WTC11 (cell line): ENCODE results near the gene COX4I1. TPM values are rescaled to one million over a fixed set of nuclear protein-coding genes. Genes with fewer than 3 reads are reported as not detected.

Experiments
- ATAC-seq: fragments of 200-7000 bp; cut with Tn5 transposase; 2 replicates; pipeline ENCODE4 v1.10.0; 2021; ENCODE audit warnings: mild to moderate bottlenecking, moderate library complexity
- CTCF ChIA-PET: fragments of 300-600 bp; sonication (Branson Sonifier 250); formaldehyde crosslinking; loops from one replicate; lab custom pipeline; 2021; ENCODE audit warnings: antibody characterized with exemption; lab: Charles Lee
- POLR2A ChIA-PET: fragments of 350-600 bp; sonication (Branson Sonifier 250); formaldehyde crosslinking; loops from one replicate; lab custom pipeline; 2021; ENCODE audit warnings: antibody characterized with exemption; lab: Charles Lee
- DNase-seq: peaks from one replicate; pipeline ENCODE4 v3.0.0; 2021; ENCODE audit warnings: low spot score
- H3K27ac Mint-ChIP-seq: 2 replicates; pipeline ENCODE4 v1.8.0; 2021; ENCODE audit warnings: mixed read lengths
- H3K27me3 Mint-ChIP-seq: 2 replicates; pipeline ENCODE4 v1.8.0; 2021; ENCODE audit warnings: low read depth, mild to moderate bottlenecking, moderate library complexity, mixed read lengths
- H3K36me3 Mint-ChIP-seq: 2 replicates; pipeline ENCODE4 v1.8.0; 2021; ENCODE audit warnings: mixed read lengths
- H3K4me1 Mint-ChIP-seq: 2 replicates; pipeline ENCODE4 v1.8.0; 2022; ENCODE audit warnings: mixed read lengths
- H3K4me3 Mint-ChIP-seq: 2 replicates; pipeline ENCODE4 v1.8.0; 2021; ENCODE audit warnings: mild to moderate bottlenecking, moderate library complexity, mixed read lengths
- H3K9me3 Mint-ChIP-seq: 2 replicates; pipeline ENCODE4 v1.8.0; 2021; ENCODE audit warnings: mixed read lengths
- AFF4 ChIP-seq: sonication (generic); formaldehyde crosslinking; IDR thresholded peaks from 2 replicates; pipeline ENCODE4 v1.8.1; 2023; ENCODE audit warnings: mild to moderate bottlenecking, missing genetic modification reagents, borderline replicate concordance
- ARID4B ChIP-seq: sonication (generic); formaldehyde crosslinking; IDR thresholded peaks from 2 replicates; pipeline ENCODE4 v1.8.0; 2023; ENCODE audit warnings: missing genetic modification reagents, mild to moderate bottlenecking, borderline replicate concordance
- ATF3 ChIP-seq: sonication (generic); formaldehyde crosslinking; conservative IDR thresholded peaks from 2 replicates; pipeline ENCODE4 v1.8.1; 2022; ENCODE audit warnings: mild to moderate bottlenecking, missing genetic modification reagents
- CREB1 ChIP-seq: sonication (generic); formaldehyde crosslinking; IDR thresholded peaks from 2 replicates; pipeline ENCODE4 v1.8.0; 2023; ENCODE audit warnings: mild to moderate bottlenecking, missing genetic modification reagents
- FOXJ3 ChIP-seq: sonication (generic); formaldehyde crosslinking; IDR thresholded peaks from 2 replicates; pipeline ENCODE4 v1.9.0; 2021; ENCODE audit warnings: missing genetic modification reagents, mild to moderate bottlenecking, borderline replicate concordance
- HMGA2 ChIP-seq: fragments of 250-450 bp; sonication (Bioruptor Pico); IDR thresholded peaks from 2 replicates; pipeline ENCODE4 v1.4.0; 2021; ENCODE audit warnings: mild to moderate bottlenecking, moderate library complexity
- JUN ChIP-seq: sonication (generic); formaldehyde crosslinking; IDR thresholded peaks from 2 replicates; pipeline ENCODE4 v1.8.0; 2023; ENCODE audit warnings: mild to moderate bottlenecking, missing genetic modification reagents
- RELA ChIP-seq: sonication (generic); formaldehyde crosslinking; IDR thresholded peaks from 2 replicates; pipeline ENCODE4 v1.8.1; 2022; ENCODE audit warnings: missing genetic modification reagents, mild to moderate bottlenecking, borderline replicate concordance
- TCF7 ChIP-seq: sonication (generic); formaldehyde crosslinking; IDR thresholded peaks from 2 replicates; pipeline ENCODE4 v1.8.0; 2022; ENCODE audit warnings: mild to moderate bottlenecking, low read depth, missing genetic modification reagents, moderate library complexity
- ZBTB21 ChIP-seq: sonication (generic); formaldehyde crosslinking; IDR thresholded peaks from 2 replicates; pipeline ENCODE4 v1.8.1; 2023; ENCODE audit warnings: mild to moderate bottlenecking, missing genetic modification reagents, borderline replicate concordance
- ZNF263 ChIP-seq: sonication (generic); formaldehyde crosslinking; IDR thresholded peaks from 2 replicates; pipeline ENCODE4 v1.8.1; 2022; ENCODE audit warnings: low read depth, mild to moderate bottlenecking, moderate library complexity, missing genetic modification reagents
- ZNF317 ChIP-seq: sonication (generic); formaldehyde crosslinking; IDR thresholded peaks from 2 replicates; pipeline ENCODE4 v1.8.1; 2023; ENCODE audit warnings: low read depth, mild to moderate bottlenecking, moderate library complexity, missing genetic modification reagents, borderline replicate concordance
- ZNF512 ChIP-seq: sonication (generic); formaldehyde crosslinking; IDR thresholded peaks from 2 replicates; pipeline ENCODE4 v1.8.1; 2022; ENCODE audit warnings: missing genetic modification reagents, borderline replicate concordance
- ZNF671 ChIP-seq: fragments of 250-450 bp; sonication (Bioruptor Pico); IDR thresholded peaks from 2 replicates; pipeline ENCODE4 v1.8.0; 2021; ENCODE audit warnings: mild to moderate bottlenecking
- total RNA-seq: library from RNA; stranded (reverse); gene quantifications from 3 replicates; pipeline ENCODE4 v1.2.3, GENCODE V29; 2021
- TF ChIP-seq, protein P1 (sequence below): sonication (generic); formaldehyde crosslinking; IDR thresholded peaks from 2 replicates; pipeline ENCODE4 v1.8.0; 2022; ENCODE audit warnings: mild to moderate bottlenecking, missing genetic modification reagents

The COX4I1 gene
- total RNA-seq, 1 experiment from 2014 or later: 618 TPM

- TF ChIP-seq AFF4 (CRISPR knock-in tag): no peak
- TF ChIP-seq HMGA2: no peak
Measured at GRCh38 chr16:85754413-85754812, 45.1 kb upstream of the COX4I1 start (continued).

DNA sequence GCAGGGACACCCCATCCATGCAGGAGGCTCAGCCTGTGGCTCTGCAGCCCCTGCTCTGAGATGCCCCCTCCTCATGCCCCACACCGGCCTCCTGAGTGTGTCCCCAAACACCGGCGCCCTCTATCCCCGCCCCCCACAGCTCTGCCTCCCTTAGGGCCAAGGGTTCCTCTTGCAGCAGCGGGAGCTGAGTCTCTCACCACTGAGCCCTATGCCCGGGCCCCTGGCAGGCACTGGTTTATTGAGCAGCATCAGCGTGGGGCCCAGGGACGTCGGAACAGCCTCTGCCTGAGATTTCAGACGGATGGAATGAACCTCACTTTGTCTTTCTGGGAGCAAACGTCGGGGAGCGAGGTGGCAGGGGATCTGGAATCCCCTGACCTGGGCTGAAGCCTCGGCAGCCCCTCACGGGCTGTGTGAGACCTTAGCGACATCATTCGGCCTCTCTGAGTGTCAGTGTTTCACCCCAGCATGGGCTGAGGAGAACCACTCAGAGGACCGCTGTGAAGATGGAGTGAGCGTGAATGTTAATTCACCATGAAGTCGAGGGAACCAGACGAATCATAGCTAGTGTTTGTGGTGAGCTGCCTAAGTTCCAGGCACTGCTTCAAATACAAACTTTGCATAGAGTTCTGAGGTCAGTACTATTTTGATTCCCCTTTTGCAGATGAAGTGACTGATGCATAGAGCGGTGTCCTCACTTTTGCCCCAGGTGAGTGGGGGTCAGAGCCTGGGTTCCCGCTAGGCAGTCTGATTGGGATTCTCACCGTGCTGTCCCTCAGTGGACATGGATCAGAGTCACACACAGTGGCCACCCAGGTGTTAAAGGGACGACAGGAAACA, 43.3 kb upstream of the COX4I1 start:
- H3K9me3 Mint-ChIP-seq: no peaks in the 10 kb centered on the region
- no peaks in the 10 kb centered on the region for H3K36me3 Mint-ChIP-seq
- peaks cover 24% of the 10 kb centered on the region for H3K4me1 Mint-ChIP-seq
- H3K4me3 Mint-ChIP-seq: no peak overlapping the region
- no peak for DNase-seq
- no peak for TF ChIP-seq ZNF512
- TF ChIP-seq ZBTB21: no peak
- no peak for TF ChIP-seq ZNF317 (CRISPR knock-in tag)
- TF ChIP-seq ATF3 (CRISPR knock-in tag): no peak
- TF ChIP-seq CREB1 (CRISPR knock-in tag): no peak
- no peak for TF ChIP-seq JUN (CRISPR knock-in tag)
- no peak for TF ChIP-seq ZNF263 (CRISPR knock-in tag)
- no peak for TF ChIP-seq FOXJ3 (CRISPR knock-in tag)
- no peak for TF ChIP-seq TCF7 (CRISPR knock-in tag)
- no peak for TF ChIP-seq ZNF671 (CRISPR knock-in tag)
- no peak for TF ChIP-seq RELA
- TF ChIP-seq ARID4B (CRISPR knock-in tag): no peak
- TF ChIP-seq, protein P1, sequence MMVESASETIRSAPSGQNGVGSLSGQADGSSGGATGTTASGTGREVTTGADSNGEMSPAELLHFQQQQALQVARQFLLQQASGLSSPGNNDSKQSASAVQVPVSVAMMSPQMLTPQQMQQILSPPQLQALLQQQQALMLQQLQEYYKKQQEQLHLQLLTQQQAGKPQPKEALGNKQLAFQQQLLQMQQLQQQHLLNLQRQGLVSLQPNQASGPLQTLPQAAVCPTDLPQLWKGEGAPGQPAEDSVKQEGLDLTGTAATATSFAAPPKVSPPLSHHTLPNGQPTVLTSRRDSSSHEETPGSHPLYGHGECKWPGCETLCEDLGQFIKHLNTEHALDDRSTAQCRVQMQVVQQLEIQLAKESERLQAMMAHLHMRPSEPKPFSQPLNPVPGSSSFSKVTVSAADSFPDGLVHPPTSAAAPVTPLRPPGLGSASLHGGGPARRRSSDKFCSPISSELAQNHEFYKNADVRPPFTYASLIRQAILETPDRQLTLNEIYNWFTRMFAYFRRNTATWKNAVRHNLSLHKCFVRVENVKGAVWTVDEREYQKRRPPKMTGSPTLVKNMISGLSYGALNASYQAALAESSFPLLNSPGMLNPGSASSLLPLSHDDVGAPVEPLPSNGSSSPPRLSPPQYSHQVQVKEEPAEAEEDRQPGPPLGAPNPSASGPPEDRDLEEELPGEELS: no peak
- TF ChIP-seq, all 79 proteins: peak for 0
- ATAC-seq: no peak
- no peak overlapping the region for H3K27ac Mint-ChIP-seq
- ChIA-PET CTCF (interaction anchor here (0.5 to 1.0 kb wide), 3 partner anchors 9 to 99 kb away, joined by 3 read pairs; no protein-coding TSS in a partner anchor), POLR2A (no interaction called here)
- H3K27me3 Mint-ChIP-seq: peaks cover 24% of the 10 kb centered on the region
